ENCODE results near the gene NUDCD2.
A peak's percentile ranks its signal among the peaks of the same experiment; 100 is the strongest.

NUDCD2 gene

GRCh38 chr5:163473635-163474243 is 13.8 kb upstream of the NUDCD2 start:
- TF ChIP-seq CTCF (IDR thresholded peaks at IDR 0.05; ENCODE audit: borderline replicate concordance, insufficient read depth, low read depth, low read length), result no peak
- no peak overlapping the region for H3K4me3 ChIP-seq (ENCODE audit: low read depth, low read length)

- TF ChIP-seq CTCF (IDR thresholded peaks at IDR 0.05; ENCODE audit: borderline replicate concordance, insufficient read depth, low read depth, low read length), result no peak
- H3K4me3 ChIP-seq (ENCODE audit: low read depth, low read length), result no peak overlapping the region
Observed at GRCh38 chr5:163467682-163468081, 7.8 kb upstream of the NUDCD2 start.

GRCh38 chr5:163463063-163463435 is 3.1 kb upstream of the NUDCD2 start:
- H3K4me3 ChIP-seq (ENCODE audit: low read depth, low read length), result no peak overlapping the region
- no peak for TF ChIP-seq CTCF (IDR thresholded peaks at IDR 0.05; ENCODE audit: borderline replicate concordance, insufficient read depth, low read depth, low read length)

- no peak for TF ChIP-seq CTCF (IDR thresholded peaks at IDR 0.05; ENCODE audit: borderline replicate concordance, insufficient read depth, low read depth, low read length)
- H3K4me3 ChIP-seq (ENCODE audit: low read depth, low read length), result peak within 1 kb of the TSS; percentile 91
Observed at GRCh38 chr5:163460562-163461171, 765 bp upstream of the NUDCD2 start, which contains the start of gene HMMR. Gene HMMR, plus strand, starts transcription at chr5:163460632. Its CDS starts 61 bp downstream, at chr5:163460693.

GRCh38 chr5:163459462-163459818 is 462 bp downstream of the NUDCD2 start:
- TF ChIP-seq CTCF (IDR thresholded peaks at IDR 0.05; ENCODE audit: borderline replicate concordance, insufficient read depth, low read depth, low read length), result no peak
- H3K4me3 ChIP-seq (ENCODE audit: low read depth, low read length), result peak overlapping the region; percentile 91

- TF ChIP-seq CTCF (IDR thresholded peaks at IDR 0.05; ENCODE audit: borderline replicate concordance, insufficient read depth, low read depth, low read length), result no peak
- H3K4me3 ChIP-seq (ENCODE audit: low read depth, low read length), result peak overlapping the region; percentile 91
Observed at GRCh38 chr5:163458778-163459385, 1.0 kb downstream of the NUDCD2 start.

GRCh38 chr5:163456840-163457239 is 3.1 kb downstream of the NUDCD2 start:
- TF ChIP-seq CTCF (IDR thresholded peaks at IDR 0.05; ENCODE audit: borderline replicate concordance, insufficient read depth, low read depth, low read length), result no peak
- no peak overlapping the region for H3K4me3 ChIP-seq (ENCODE audit: low read depth, low read length)

Data from GM12875 (cell line).